H1 (cell line): Measurements from ENCODE around the gene DNAJC27. TPM values are rescaled to one million over a fixed set of nuclear protein-coding genes. Genes with fewer than 3 reads are reported as not detected.

Experiments
- polyA plus RNA-seq, 7 experiments: library from polyadenylated mRNA; depleted of rRNA in 3 of 7; stranded (reverse) in 5 of 7; unstranded in 2 of 7; fragments of >200 nt in 5 of 7; fragments of 200-250 nt in 2 of 7; gene quantifications; 1 replicate in 5 of 7; 2 replicates in 1 of 7; 4 replicates in 1 of 7; pipeline versions ENCODE4 v1.2.1 to v1.2.3, GENCODE V29; 2011 to 2013; ENCODE audit warnings: missing spikeins in 2 of 7, mixed read lengths in 2 of 7
- total RNA-seq: library from RNA; stranded (reverse); fragmentation: NEBNext Ultra II Directional; extraction: Animal tissue kit (Norgen Biotek cat#: 25700); gene quantifications from 2 replicates; pipeline ENCODE4 v1.2.1, GENCODE V29; 2021
- TF ChIP-seq, protein P1 (sequence below), 3 experiments: IDR thresholded peaks; 1 replicate in 2 of 3; 2 replicates in 1 of 3; pipeline versions ENCODE4 v1.5.1 to v1.6.1; 2011; ENCODE audit warnings: low read length in 3 of 3, mild to moderate bottlenecking in 3 of 3, inconsistent platforms in 2 of 3, low read depth in 1 of 3, moderate library complexity in 1 of 3; ENCODE audit not compliant: insufficient read depth in 1 of 3; ENCODE audit errors: control extremely low read depth in 1 of 3

Gene DNAJC27
- total and polyA plus RNA-seq, 2 of the 8 experiments (the other 6 are each of a cell fraction or from before 2014, with no cell fraction given): 1.4 to 4.5 TPM

- TF ChIP-seq, protein P1, sequence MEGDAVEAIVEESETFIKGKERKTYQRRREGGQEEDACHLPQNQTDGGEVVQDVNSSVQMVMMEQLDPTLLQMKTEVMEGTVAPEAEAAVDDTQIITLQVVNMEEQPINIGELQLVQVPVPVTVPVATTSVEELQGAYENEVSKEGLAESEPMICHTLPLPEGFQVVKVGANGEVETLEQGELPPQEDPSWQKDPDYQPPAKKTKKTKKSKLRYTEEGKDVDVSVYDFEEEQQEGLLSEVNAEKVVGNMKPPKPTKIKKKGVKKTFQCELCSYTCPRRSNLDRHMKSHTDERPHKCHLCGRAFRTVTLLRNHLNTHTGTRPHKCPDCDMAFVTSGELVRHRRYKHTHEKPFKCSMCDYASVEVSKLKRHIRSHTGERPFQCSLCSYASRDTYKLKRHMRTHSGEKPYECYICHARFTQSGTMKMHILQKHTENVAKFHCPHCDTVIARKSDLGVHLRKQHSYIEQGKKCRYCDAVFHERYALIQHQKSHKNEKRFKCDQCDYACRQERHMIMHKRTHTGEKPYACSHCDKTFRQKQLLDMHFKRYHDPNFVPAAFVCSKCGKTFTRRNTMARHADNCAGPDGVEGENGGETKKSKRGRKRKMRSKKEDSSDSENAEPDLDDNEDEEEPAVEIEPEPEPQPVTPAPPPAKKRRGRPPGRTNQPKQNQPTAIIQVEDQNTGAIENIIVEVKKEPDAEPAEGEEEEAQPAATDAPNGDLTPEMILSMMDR (IDR thresholded peaks at IDR 0.05; ENCODE audit: control extremely low read depth in 1 of 3, insufficient read depth in 1 of 3, low read depth in 1 of 3, low read length in 3 of 3): no peak
These were observed 39.0 kb downstream of the DNAJC27 start (continued) for GRCh38 chr2:24932715-24933114.
